ENCODE results near the gene RNU6-9.

GRCh38 chr19:853014-853585 lies 40.2 kb upstream of the RNU6-9 start:
- no peak for TF ChIP-seq EZH2 (optimal IDR thresholded peaks at IDR 0.05; ENCODE audit: low read depth, low read length)
- TF ChIP-seq CTCF (IDR thresholded peaks at IDR 0.05; ENCODE audit: low read length), result no peak
